Measurements from ENCODE around the gene ANKS6.

DNA sequence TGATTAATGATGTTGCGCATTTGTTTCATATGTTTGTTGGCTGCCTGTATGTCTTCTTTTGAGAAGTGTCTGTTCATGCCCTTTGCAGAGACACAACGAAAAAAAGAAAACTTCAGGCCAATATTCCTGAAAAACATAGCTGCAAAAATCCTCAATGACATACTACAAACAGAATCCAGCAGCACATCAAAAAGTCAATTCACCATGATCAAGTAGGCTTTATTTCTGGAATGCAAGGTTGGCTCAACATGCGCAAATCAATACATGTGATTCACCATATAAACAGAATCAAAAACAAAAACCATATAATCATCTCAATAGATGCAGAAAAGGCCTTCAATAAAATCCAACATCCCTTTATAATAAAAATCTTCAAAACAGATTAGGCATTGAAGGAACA lies 1.9 kb upstream of the ANKS6 start:
- no peak for TF ChIP-seq EZH2phosphoT487 (IDR thresholded peaks at IDR 0.05; ENCODE audit: borderline replicate concordance)
- TF ChIP-seq, protein P1, sequence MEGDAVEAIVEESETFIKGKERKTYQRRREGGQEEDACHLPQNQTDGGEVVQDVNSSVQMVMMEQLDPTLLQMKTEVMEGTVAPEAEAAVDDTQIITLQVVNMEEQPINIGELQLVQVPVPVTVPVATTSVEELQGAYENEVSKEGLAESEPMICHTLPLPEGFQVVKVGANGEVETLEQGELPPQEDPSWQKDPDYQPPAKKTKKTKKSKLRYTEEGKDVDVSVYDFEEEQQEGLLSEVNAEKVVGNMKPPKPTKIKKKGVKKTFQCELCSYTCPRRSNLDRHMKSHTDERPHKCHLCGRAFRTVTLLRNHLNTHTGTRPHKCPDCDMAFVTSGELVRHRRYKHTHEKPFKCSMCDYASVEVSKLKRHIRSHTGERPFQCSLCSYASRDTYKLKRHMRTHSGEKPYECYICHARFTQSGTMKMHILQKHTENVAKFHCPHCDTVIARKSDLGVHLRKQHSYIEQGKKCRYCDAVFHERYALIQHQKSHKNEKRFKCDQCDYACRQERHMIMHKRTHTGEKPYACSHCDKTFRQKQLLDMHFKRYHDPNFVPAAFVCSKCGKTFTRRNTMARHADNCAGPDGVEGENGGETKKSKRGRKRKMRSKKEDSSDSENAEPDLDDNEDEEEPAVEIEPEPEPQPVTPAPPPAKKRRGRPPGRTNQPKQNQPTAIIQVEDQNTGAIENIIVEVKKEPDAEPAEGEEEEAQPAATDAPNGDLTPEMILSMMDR (conservative IDR thresholded peaks at IDR 0.05; ENCODE audit: low read length), result no peak

All from Loucy (cell line).